HG03457 (cell line): ENCODE data around the gene DCAF12L2.
"Not testable (repeated sequence)": the region's sequence is repeated elsewhere in the genome, so short reads cannot be mapped to it uniquely, and the experiment has no call there.

ENCODE experiments used
- ATAC-seq: cut with Tn5 transposase; IDR thresholded peaks from one replicate; pipeline ENCODE4 v1.9.1; 2021; ENCODE audit warnings: moderate number of reproducible peaks; ENCODE audit not compliant: unreplicated experiment

Gene DCAF12L2

GRCh38 chrX:126165721-126166461 is at the start of gene DCAF12L2:
Gene DCAF12L2, minus strand, starts transcription at chrX:126166289. Its CDS starts 365 bp downstream, at chrX:126165924.
- no peak for ATAC-seq

GRCh38 chrX:126190888-126191287 is 24.8 kb upstream of the DCAF12L2 start:
- not testable (repeated sequence) for ATAC-seq

GRCh38 chrX:126177133-126177840 is 11.2 kb upstream of the DCAF12L2 start:
- ATAC-seq: no peak

- no peak for ATAC-seq
Observed at GRCh38 chrX:126170720-126171119, 4.6 kb upstream of the DCAF12L2 start.

GRCh38 chrX:126167560-126167959 is 1.5 kb upstream of the DCAF12L2 start:
- no peak for ATAC-seq

- ATAC-seq: no peak
Observed at GRCh38 chrX:126165401-126165720, 728 bp downstream of the DCAF12L2 start.

GRCh38 chrX:126164689-126165400 is 1.2 kb downstream of the DCAF12L2 start:
- no peak for ATAC-seq

GRCh38 chrX:126164226-126164625 is 1.9 kb downstream of the DCAF12L2 start:
- no peak for ATAC-seq

GRCh38 chrX:126141014-126141413 is 25.1 kb downstream of the DCAF12L2 start:
- ATAC-seq: no peak

GRCh38 chrX:126137899-126138298 is 28.2 kb downstream of the DCAF12L2 start:
- no peak for ATAC-seq

- ATAC-seq: no peak
Observed at GRCh38 chrX:126124721-126125120, 41.4 kb downstream of the DCAF12L2 start.
